Measurements from ENCODE around the gene CD63.

The CD63 gene

GRCh38 chr12:55707219-55707671 lies 21.6 kb downstream of the CD63 start:
- no peak for TF ChIP-seq CTCF (IDR thresholded peaks at IDR 0.05; ENCODE audit: low read depth, low read length)
- no peak for TF ChIP-seq MYC (IDR thresholded peaks at IDR 0.05; ENCODE audit: low read depth, low read length)
- TF ChIP-seq, protein P1, sequence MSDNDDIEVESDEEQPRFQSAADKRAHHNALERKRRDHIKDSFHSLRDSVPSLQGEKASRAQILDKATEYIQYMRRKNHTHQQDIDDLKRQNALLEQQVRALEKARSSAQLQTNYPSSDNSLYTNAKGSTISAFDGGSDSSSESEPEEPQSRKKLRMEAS (IDR thresholded peaks at IDR 0.05; ENCODE audit: low read depth, low read length) = no peak
- TF ChIP-seq POLR2A (IDR thresholded peaks at IDR 0.05; ENCODE audit: extremely low read depth, insufficient read length) = no peak
- no peak overlapping the region for H3K4me3 ChIP-seq (ENCODE audit: low read depth, low read length)
- DNase-seq (ENCODE audit: low read depth) = peak; percentile 89

DNA sequence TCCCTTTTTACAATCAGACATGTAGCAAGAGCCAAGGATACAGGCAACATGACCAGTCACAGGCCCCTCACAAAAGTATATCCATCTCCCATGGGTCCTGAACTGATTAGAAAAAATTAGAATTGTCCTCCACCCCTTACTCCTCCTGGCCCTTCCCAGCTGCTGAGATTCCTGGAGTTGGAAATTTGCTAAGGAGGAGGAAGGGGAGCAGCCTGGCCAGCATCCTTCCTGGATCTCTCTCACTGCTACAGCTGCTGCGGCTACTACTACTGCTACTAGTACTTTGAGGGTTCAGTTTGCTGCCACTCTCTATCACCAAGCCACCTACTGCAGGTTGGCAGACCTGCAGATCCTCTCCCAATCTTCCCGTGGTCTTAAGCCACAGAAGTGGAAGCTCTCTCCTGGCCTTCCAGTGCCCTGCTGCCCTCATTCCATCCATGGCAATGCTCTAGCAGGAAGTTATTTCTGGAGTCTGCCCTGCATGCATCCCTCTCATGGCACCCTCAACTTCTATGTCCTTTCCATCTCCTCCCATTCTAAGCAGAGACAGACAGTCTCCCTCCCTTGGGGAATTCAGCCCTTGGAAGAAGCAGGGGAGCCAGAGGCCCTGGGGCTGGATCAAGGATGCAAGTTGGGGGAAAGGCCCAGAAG lies 22.1 kb downstream of the CD63 start:
- no peak for TF ChIP-seq POLR2A (IDR thresholded peaks at IDR 0.05; ENCODE audit: extremely low read depth, insufficient read length)
- DNase-seq (ENCODE audit: low read depth) = no peak
- no peak overlapping the region for H3K4me3 ChIP-seq (ENCODE audit: low read depth, low read length)

DNA sequence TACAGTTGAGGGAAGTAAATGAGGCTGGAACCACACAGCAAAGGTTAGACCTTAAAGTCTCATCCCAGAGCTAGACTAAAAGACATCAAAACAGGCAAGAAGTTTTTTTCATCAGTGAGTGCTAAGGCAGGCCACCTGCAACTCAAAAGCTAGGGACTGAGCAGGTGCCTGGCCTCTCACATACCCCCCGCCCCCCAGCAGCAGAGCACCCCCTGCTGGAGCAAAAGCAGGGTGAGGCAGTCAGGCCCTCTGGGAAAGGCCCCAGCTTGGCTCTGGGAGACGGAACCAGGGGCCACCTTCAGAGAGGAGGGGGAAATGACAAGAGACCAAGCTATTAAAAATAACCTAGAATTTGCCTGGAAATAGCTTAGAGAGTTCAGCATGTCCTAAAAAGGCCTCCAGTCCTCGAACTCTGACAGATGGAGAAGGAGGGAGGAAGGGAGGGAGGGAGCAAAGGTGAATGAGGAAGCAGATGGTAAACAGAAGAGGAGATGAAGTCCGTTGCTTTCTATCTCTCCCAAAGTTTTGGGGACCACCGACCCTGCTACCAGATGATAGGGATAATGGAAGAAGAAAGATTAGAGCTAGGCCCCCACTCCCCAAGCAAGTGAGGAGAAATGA lies 22.9 kb downstream of the CD63 start:
- no peak overlapping the region for H3K4me3 ChIP-seq (ENCODE audit: low read depth, low read length)
- TF ChIP-seq, protein P1 (IDR thresholded peaks at IDR 0.05; ENCODE audit: low read depth, low read length) = no peak
- peak; percentile 69 for TF ChIP-seq CTCF (IDR thresholded peaks at IDR 0.05; ENCODE audit: low read depth, low read length)
- DNase-seq (ENCODE audit: low read depth) = no peak

DNA sequence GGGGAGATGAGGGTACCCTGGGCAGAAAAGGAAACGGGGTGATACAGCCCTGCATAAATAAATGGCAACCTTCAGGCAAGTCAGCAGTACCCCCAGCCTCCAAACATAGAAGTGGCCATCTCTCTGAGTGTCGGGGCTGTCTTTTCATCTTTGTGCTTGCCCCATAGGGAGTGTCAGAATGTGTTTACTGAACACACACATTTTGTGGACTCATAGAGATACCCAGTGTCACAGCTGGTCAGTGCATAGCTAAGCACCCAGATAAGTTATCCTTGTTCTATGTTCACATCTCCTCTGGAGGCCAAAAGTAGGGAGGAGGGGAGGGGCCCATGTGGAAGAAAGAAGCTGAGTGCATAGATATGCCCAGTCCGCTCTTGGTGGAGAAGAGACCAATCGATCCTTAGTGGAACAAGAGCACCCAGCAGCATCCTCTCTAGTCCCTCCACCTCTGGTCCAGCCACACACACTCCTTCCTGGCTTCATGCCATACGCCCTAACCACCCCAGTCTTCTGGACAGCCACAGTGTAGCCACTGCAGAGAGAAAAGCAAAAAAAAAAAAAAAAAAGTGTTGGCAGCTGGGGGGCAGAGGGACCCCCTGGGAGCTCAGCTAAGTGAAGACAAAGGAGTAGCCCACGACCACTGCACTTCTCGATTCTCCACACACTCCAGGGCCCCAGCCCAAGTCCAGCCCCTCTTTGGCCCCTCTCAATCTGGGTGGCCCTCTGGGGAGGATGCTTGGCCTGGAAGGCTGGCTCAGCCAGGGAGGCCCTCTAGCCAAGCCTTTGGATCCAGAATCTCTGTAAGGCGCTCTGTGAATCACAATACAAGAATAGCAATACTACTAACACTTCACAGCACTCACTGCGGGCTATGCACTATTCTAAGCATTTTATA lies 23.7 kb downstream of the CD63 start:
- TF ChIP-seq POLR2A (IDR thresholded peaks at IDR 0.05; ENCODE audit: extremely low read depth, insufficient read length) (no peak), MYC (IDR thresholded peaks at IDR 0.05; ENCODE audit: low read depth, low read length) (no peak), CTCF (IDR thresholded peaks at IDR 0.05; ENCODE audit: low read depth, low read length) (no peak)
- TF ChIP-seq, protein P1 (IDR thresholded peaks at IDR 0.05; ENCODE audit: low read depth, low read length) = no peak
- no peak for DNase-seq (ENCODE audit: low read depth)
- H3K4me3 ChIP-seq (ENCODE audit: low read depth, low read length) = no peak overlapping the region

GRCh38 chr12:55703901-55704761 lies 24.7 kb downstream of the CD63 start:
- TF ChIP-seq MYC (IDR thresholded peaks at IDR 0.05; ENCODE audit: low read depth, low read length) (no peak), POLR2A (IDR thresholded peaks at IDR 0.05; ENCODE audit: extremely low read depth, insufficient read length) (no peak), CTCF (IDR thresholded peaks at IDR 0.05; ENCODE audit: low read depth, low read length) (no peak)
- TF ChIP-seq, protein P1 (IDR thresholded peaks at IDR 0.05; ENCODE audit: low read depth, low read length) = no peak

More at GRCh38 chr12:55703901-55704761, 24.7 kb downstream of the CD63 start:
- no peak for DNase-seq (ENCODE audit: low read depth)
- no peak overlapping the region for H3K4me3 ChIP-seq (ENCODE audit: low read depth, low read length)

All from NB4 (cell line).